ENCODE data around the gene AAMDC.

DNA sequence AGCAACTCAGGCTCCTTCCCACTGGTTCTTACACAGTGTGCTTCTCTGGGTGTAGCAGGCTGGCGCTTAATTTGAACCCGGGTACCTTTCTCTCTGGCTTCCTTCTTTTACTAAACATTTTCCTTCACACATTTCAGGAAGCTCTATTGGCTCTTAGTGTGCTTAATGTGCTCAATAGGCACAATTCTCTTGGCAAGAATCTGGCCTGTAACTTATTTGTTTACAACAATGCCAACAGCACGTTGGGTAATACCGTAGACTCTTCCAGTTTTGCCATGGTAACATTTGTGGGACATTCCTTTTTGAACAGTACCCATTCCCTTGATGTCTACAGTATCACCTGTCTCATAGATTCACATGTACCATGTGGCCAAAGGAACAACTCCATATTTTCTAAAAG lies 47.8 kb downstream of the AAMDC start:
- no peak for TF ChIP-seq CTCF (IDR thresholded peaks at IDR 0.05)
- TF ChIP-seq POLR2A (IDR thresholded peaks at IDR 0.05), result no peak
- TF ChIP-seq EP300 (IDR thresholded peaks at IDR 0.05), result no peak
